OCI-LY3 (cell line): ENCODE results near the gene EXOC4.

Experiments used
- CTCF ChIP-seq: fragments of 200-600, 300-600 bp; sonication (generic); IDR thresholded peaks from 2 replicates; pipeline ENCODE4 v1.5.1; 2014; ENCODE audit warnings: antibody characterized with exemption, low read length, low read depth
- EZH2phosphoT487 ChIP-seq: fragments of 200-600 bp; shearing (Covaris generic); IDR thresholded peaks from 2 replicates; pipeline ENCODE4 v1.6.1; 2018; ENCODE audit warnings: antibody characterized with exemption, mixed run types, low read depth

GRCh38 chr7:133611955-133612354 lies 359.1 kb downstream of the EXOC4 start:
- no peak for TF ChIP-seq CTCF
- TF ChIP-seq EZH2phosphoT487: no peak
